Left lung (tissue), 10 donors: ENCODE data around the gene STX3. TPM values are rescaled to one million over a fixed set of nuclear protein-coding genes. Genes with fewer than 3 reads are reported as not detected.

Experiments used
- ATAC-seq: fragments of 200-7000 bp; cut with Tn5 transposase; one replicate; pipeline ENCODE4 v1.9.1; 2020; ENCODE audit warnings: moderate library complexity
- DNase-seq, 4 donors: peaks; one replicate each; pipeline ENCODE4 v3.0.0-alpha.2; 2013 to 2020
- H3K27ac ChIP-seq, 2 donors: fragments of 200-600 bp; sonication (generic) in 1 of 2; one replicate each; pipeline versions ENCODE4 v1.5.0 to v1.8.0; 2020 to 2021
- H3K27me3 ChIP-seq, 2 donors: fragments of 200-600 bp; sonication (generic) in 1 of 2; one replicate each; pipeline versions ENCODE4 v1.5.0 to v1.8.0; 2020 to 2021
- H3K36me3 ChIP-seq, 2 donors: fragments of 200-600 bp; sonication (generic) in 1 of 2; one replicate each; pipeline versions ENCODE4 v1.5.0 to v1.8.0; 2020 to 2021
- H3K4me1 ChIP-seq, 2 donors: fragments of 200-600 bp; one replicate each; pipeline ENCODE4 v1.8.0; 2021
- H3K4me3 ChIP-seq, 2 donors: fragments of 200-600 bp; sonication (generic) in 1 of 2; one replicate each; pipeline versions ENCODE4 v1.5.0 to v1.8.0; 2020 to 2021; ENCODE audit warnings: mild to moderate bottlenecking in 1 of 2
- H3K9me3 ChIP-seq, 2 donors: fragments of 200-600 bp; sonication (generic) in 1 of 2; one replicate each; pipeline versions ENCODE4 v1.5.0 to v1.8.0; 2020 to 2021
- CTCF ChIP-seq, 2 donors: fragments of 200-600 bp; sonication (generic) in 1 of 2; IDR thresholded peaks; one replicate each; pipeline versions ENCODE4 v1.5.0 to v1.8.0; 2021; ENCODE audit warnings: antibody characterized with exemption in 2 of 2
- intact Hi-C, 2 donors: fragments of 100-400 bp; cut with DNase I; formaldehyde crosslinking; loops; one replicate each; pipeline versions ENCODE4 v1.11.2 to v1.14.2; 2022
- polyA plus RNA-seq, 6 donors: library from polyadenylated mRNA; unstranded; fragments of 120-200 nt; gene quantifications; one replicate each; pipeline ENCODE4 v1.2.1, GENCODE V29; 2013; ENCODE audit not compliant: insufficient read length in 6 of 6
- total RNA-seq, 2 donors: library from RNA; stranded (reverse); fragmentation: NEBNext Ultra II Directional; extraction: Animal tissue kit (Norgen Biotek cat#: 25700); gene quantifications; one replicate each; pipeline ENCODE4 v1.2.1, GENCODE V29; 2021
- donor health status: DM: no; HTN: yes; CAD: no.
- donor health status: DM: no; HTN: no; CAD: no.

Gene STX3
- total and polyA plus RNA-seq, 8 donors = 26.8 to 66.7 (median 31.2) TPM

GRCh38 chr11:59724066-59724465, 31.1 kb upstream of the STX3 start:
- intact Hi-C loops = no loop called here
- Histone ChIP-seq H3K27ac (no peak overlapping the region), H3K27me3 (peaks cover 0 to 4% of the 10 kb centered on the region in 2 donors), H3K4me3 (no peak overlapping the region), H3K9me3 (no peaks in the 10 kb centered on the region), H3K36me3 (no peaks in the 10 kb centered on the region), H3K4me1 (peaks cover 0 to 12% of the 10 kb centered on the region in 2 donors)
- ATAC-seq (no peak), DNase-seq (no peak)
- no peak for TF ChIP-seq CTCF (IDR thresholded peaks at IDR 0.05)

- DNase-seq (no peak), ATAC-seq (no peak)
- Histone ChIP-seq H3K9me3 (no peaks in the 10 kb centered on the region), H3K27ac (peak overlapping the region in 1 of 2 donors; percentile 90), H3K27me3 (no peaks in the 10 kb centered on the region), H3K4me3 (no peak overlapping the region), H3K4me1 (peaks cover 0 to 29% of the 10 kb centered on the region in 2 donors), H3K36me3 (no peaks in the 10 kb centered on the region)
- intact Hi-C loops = no loop called here
- no peak for TF ChIP-seq CTCF (IDR thresholded peaks at IDR 0.05)
These were observed 27.8 kb upstream of the STX3 start for GRCh38 chr11:59727426-59727825.

- Histone ChIP-seq H3K27me3 (no peaks in the 10 kb centered on the region), H3K27ac (peak overlapping the region in 1 of 2 donors; percentile 90), H3K9me3 (no peaks in the 10 kb centered on the region), H3K4me1 (peaks cover 0 to 29% of the 10 kb centered on the region in 2 donors), H3K36me3 (no peaks in the 10 kb centered on the region), H3K4me3 (no peak overlapping the region)
- intact Hi-C loops = no loop called here
- DNase-seq (no peak), ATAC-seq (no peak)
- TF ChIP-seq CTCF (IDR thresholded peaks at IDR 0.05) = no peak
These were observed 27.0 kb upstream of the STX3 start for GRCh38 chr11:59728154-59728553.

GRCh38 chr11:59728913-59729312, 26.3 kb upstream of the STX3 start:
- H3K4me3 ChIP-seq = no peak overlapping the region
- no peaks in the 10 kb centered on the region for H3K27me3 ChIP-seq
- H3K4me1 ChIP-seq = peaks cover 0 to 29% of the 10 kb centered on the region in 2 donors
- intact Hi-C loops = no loop called here
- no peaks in the 10 kb centered on the region for H3K36me3 ChIP-seq
- peak overlapping the region in 1 of 2 donors; percentile 90 for H3K27ac ChIP-seq
- H3K9me3 ChIP-seq = no peaks in the 10 kb centered on the region
- peak; percentile 21 for ATAC-seq
- no peak for TF ChIP-seq CTCF (IDR thresholded peaks at IDR 0.05)
- DNase-seq = peak in 2 of 4 donors; percentile 46 to 75

- Histone ChIP-seq H3K4me3 (no peak overlapping the region), H3K4me1 (peaks cover 0 to 29% of the 10 kb centered on the region in 2 donors), H3K27me3 (no peaks in the 10 kb centered on the region), H3K9me3 (no peaks in the 10 kb centered on the region), H3K27ac (peak overlapping the region in 1 of 2 donors; percentile 90), H3K36me3 (no peaks in the 10 kb centered on the region)
- DNase-seq = no peak
- TF ChIP-seq CTCF (IDR thresholded peaks at IDR 0.05) = no peak
- ATAC-seq = no peak
- intact Hi-C loops = no loop called here
These were observed 25.3 kb upstream of the STX3 start for GRCh38 chr11:59729834-59730233.
